Motor neuron (in vitro differentiated cells): ENCODE data around the gene HSD17B12. TPM values are rescaled to one million over a fixed set of nuclear protein-coding genes. Genes with fewer than 3 reads are reported as not detected.
A peak's percentile ranks its signal among the peaks of the same experiment; 100 is the strongest.
"Not testable (repeated sequence)": the region's sequence is repeated elsewhere in the genome, so short reads cannot be mapped to it uniquely, and the experiment has no call there.

Source experiments
- ATAC-seq, 8 experiments: fragments of 200-7000 bp; cut with Tn5 transposase; replicated peaks in 6 of 8; 2 replicates each; pipeline ENCODE4 v1.8.0; 2021; ENCODE audit warnings: mild to moderate bottlenecking in 8 of 8, moderate library complexity in 8 of 8
- H3K27ac ChIP-seq, 2 donors: fragments of 250-450 bp; sonication (Bioruptor Pico); 2 replicates each; pipeline ENCODE4 v1.9.0; 2021; ENCODE audit warnings: antibody characterized with exemption in 2 of 2, mild to moderate bottlenecking in 2 of 2, moderate library complexity in 1 of 2
- H3K4me1 ChIP-seq, 2 donors: fragments of 250-450 bp; sonication (Bioruptor Pico); replicated peaks in 1 of 2; 2 replicates each; pipeline ENCODE4 v1.6.1; 2021; ENCODE audit warnings: antibody characterized with exemption in 2 of 2, mild to moderate bottlenecking in 2 of 2, moderate library complexity in 1 of 2
- H3K4me3 ChIP-seq, 5 donors: fragments of 250-450 bp; sonication (Bioruptor Pico); 2 replicates each; pipeline ENCODE4 v1.9.0; 2021; ENCODE audit warnings: antibody characterized with exemption in 5 of 5, mild to moderate bottlenecking in 5 of 5, moderate library complexity in 4 of 5
- WGBS, 10 experiments: fragments of 450-650 bp; shearing (Covaris generic); methylation state at CpG; one replicate each; pipeline ENCODE4 v1.0.0; 2022; 5-methylcytosine and 5-hydroxymethylcytosine counted together
- in situ Hi-C, 9 experiments: fragments of 400-800 bp; cut with MboI; loops; one replicate each; pipeline ENCODE4 v1.15.0; 2021; ENCODE audit warnings: low sequenced_read_pairs in 9 of 9, low pct_unique_long_range_greater_than_20kb in 2 of 9; ENCODE audit not compliant: unreplicated experiment in 9 of 9
- total RNA-seq, 8 experiments: library from RNA; unstranded; fragments of 300-600 nt; gene quantifications; 2 replicates each; pipeline versions ENCODE4 v1.2.3 to v1.2.4, GENCODE V29; 2022

HSD17B12 gene
- total RNA-seq, 8 experiments from 2014 or later, result 20.3 to 104 (median 52.0) TPM

DNA sequence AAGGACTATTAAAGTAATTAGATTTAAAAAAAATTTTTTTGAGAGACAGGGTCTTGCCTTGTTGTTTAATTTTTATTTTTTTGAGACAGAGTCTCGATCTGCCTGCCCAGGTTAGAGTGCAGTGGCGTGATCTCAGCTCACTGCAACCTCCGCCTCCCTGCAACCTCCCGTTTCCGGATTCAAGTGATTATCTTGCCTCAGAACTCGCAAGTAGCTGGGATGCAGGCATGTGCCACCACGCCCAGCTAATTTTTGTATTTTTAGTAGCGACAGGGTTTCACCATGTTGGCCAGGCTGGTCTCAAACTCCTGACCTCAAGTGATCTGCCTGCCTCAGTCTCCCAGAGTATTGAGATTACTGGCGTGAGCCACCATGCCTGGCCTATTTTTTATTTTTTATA is 17.5 kb upstream of the HSD17B12 start:
- in situ Hi-C loops, H3K27ac ChIP-seq, H3K4me3 ChIP-seq, ATAC-seq, H3K4me1 ChIP-seq: not testable (repeated sequence)
- 33 to 100% (median 78%) methylated on average over 1 to 6 of the region's 9 CpGs; no CpG with 5 or more reads in 2 of the 10 experiments for WGBS, 10 experiments

- H3K4me1 ChIP-seq, result no peaks in the 10 kb centered on the region
- no peak overlapping the region for H3K27ac ChIP-seq
- in situ Hi-C loops, result no loop called here
- no peak for ATAC-seq
- 33 to 100% (median 80%) methylated on average over 1 of the region's 1 CpG; no CpG with 5 or more reads in 3 of the 10 experiments for WGBS, 10 experiments
- H3K4me3 ChIP-seq, result no peak overlapping the region
Observed at GRCh38 chr11:43664295-43664694, 16.2 kb upstream of the HSD17B12 start.

- in situ Hi-C loops, H3K4me1 ChIP-seq, ATAC-seq, H3K27ac ChIP-seq, H3K4me3 ChIP-seq: not testable (repeated sequence)
- WGBS, 10 experiments, result 61 to 100% (median 90%) methylated on average over 1 to 6 of the region's 6 CpGs
Observed at GRCh38 chr11:43671284-43671683, 9.3 kb upstream of the HSD17B12 start.

GRCh38 chr11:43674560-43674959 is 6.0 kb upstream of the HSD17B12 start:
- ATAC-seq, result peak in 3 of 8 experiments; percentile 83 to 98 (median 98)
- Histone ChIP-seq H3K27ac (no peak overlapping the region), H3K4me1 (no peaks in the 10 kb centered on the region), H3K4me3 (no peak overlapping the region)
- 0 to 88% (median 40%) methylated on average over 1 to 3 of the region's 3 CpGs for WGBS, 10 experiments
- in situ Hi-C loops, result no loop called here

DNA sequence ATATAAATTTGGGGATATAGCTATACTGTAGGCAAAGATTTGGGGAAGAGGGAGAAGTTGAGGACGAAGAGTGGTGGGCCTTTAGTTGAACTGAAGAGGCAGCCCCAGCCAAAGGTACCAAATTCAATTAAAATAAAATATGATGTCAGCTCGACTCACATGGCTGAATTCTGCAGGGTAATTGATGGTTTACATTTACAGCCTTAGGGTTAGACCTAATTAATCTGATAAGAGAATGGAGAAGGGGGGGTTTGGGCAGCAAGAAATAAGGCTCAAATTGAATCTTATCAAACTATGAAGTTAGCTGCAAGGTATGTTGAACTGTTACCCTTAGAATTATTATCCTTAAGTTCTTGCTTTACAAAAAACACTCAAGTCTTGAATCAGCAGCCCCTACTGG is 3.6 kb upstream of the HSD17B12 start:
- 19 to 87% (median 57%) methylated on average over 2 of the region's 2 CpGs; no CpG with 5 or more reads in 4 of the 10 experiments for WGBS, 10 experiments
- in situ Hi-C loops, result no loop called here
- Histone ChIP-seq H3K27ac (no peak overlapping the region), H3K4me3 (no peak overlapping the region), H3K4me1 (no peaks in the 10 kb centered on the region)
- ATAC-seq, result no peak

DNA sequence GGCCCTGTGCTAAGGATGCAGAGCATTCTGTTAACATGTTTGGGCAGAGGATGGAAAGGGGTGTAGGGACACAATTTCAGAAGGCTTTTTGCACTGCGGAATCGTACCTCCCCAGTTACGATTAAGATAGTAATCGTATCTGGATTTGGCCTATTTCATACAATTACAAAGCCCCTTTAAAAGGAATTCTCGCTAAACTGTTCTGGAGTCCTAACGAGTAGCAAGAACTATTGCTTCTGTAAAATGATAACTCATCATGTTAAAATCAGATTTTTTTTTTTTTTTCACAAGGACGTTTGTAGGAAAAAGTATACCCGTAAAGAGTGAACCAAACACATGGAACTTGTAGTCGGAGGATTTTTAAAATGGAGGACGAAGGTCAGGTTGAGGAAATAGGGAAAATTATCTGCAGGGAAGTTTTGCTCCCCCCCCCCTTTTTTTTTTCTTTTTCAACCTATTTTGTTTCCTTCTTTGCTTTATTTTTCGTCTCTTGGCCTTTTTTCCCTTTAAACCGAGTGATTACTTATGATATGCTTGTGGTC is 934 bp downstream of the HSD17B12 start:
- in situ Hi-C loops, result no loop called here
- Histone ChIP-seq H3K27ac (peak overlapping the region; percentile 70 to 84), H3K4me1 (peaks cover 0 to 4% of the 10 kb centered on the region in 2 donors), H3K4me3 (peak overlapping the region; percentile 37 to 49 (median 45))
- no peak for ATAC-seq
- WGBS, 10 experiments, result 0 to 24% (median 15%) methylated on average over 6 to 12 of the region's 12 CpGs

GRCh38 chr11:43682081-43682480 is 1.5 kb downstream of the HSD17B12 start:
- in situ Hi-C loops, H3K4me1 ChIP-seq, ATAC-seq, H3K27ac ChIP-seq: not testable (repeated sequence)
- H3K4me3 ChIP-seq, result peak overlapping the region; percentile 37 to 49 (median 45)
- WGBS, 10 experiments, result 20 to 91% (median 76%) methylated on average over 1 to 10 of the region's 11 CpGs; no CpG with 5 or more reads in 1 of the 10 experiments

DNA sequence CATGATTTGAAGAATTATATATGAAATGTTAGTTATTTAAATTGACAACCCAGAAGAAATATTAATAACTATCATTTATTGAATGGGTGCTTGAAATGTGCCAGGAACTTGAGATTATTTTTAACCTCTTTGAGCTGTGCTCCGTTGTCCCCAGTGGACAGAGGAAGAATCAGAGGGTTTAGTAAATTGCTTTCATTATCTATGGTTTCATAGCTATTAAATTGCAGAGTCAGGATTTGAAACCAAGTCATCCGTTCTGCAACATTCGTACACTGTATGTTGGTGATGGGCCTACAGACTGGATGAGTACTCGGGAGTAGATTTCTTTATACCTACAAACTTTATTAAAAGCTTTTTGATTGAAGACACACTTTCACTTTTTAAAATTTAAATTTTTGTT is 4.9 kb downstream of the HSD17B12 start:
- ATAC-seq, result no peak
- 69 to 100% (median 91%) methylated on average over 1 to 4 of the region's 4 CpGs; no CpG with 5 or more reads in 1 of the 10 experiments for WGBS, 10 experiments
- in situ Hi-C loops, result no loop called here
- no peak overlapping the region for H3K27ac ChIP-seq
- H3K4me1 ChIP-seq, result peaks cover 0 to 4% of the 10 kb centered on the region in 2 donors
- H3K4me3 ChIP-seq, result no peak overlapping the region

GRCh38 chr11:43686207-43686606 is 5.7 kb downstream of the HSD17B12 start:
- Histone ChIP-seq H3K4me1 (peaks cover 0 to 4% of the 10 kb centered on the region in 2 donors), H3K4me3 (no peak overlapping the region), H3K27ac (no peak overlapping the region)
- in situ Hi-C loops, result no loop called here
- WGBS, 10 experiments, result 0 to 100% (median 92%) methylated on average over 1 to 5 of the region's 5 CpGs
- no peak for ATAC-seq

GRCh38 chr11:43687120-43687791 is 6.7 kb downstream of the HSD17B12 start:
- 67 to 100% (median 94%) methylated on average over 1 to 3 of the region's 3 CpGs; no CpG with 5 or more reads in 2 of the 10 experiments for WGBS, 10 experiments
- H3K4me1 ChIP-seq, result peaks cover 0 to under 1% of the 10 kb centered on the region in 2 donors
- H3K27ac ChIP-seq, result no peak overlapping the region
- in situ Hi-C loops, result no loop called here
- no peak overlapping the region for H3K4me3 ChIP-seq
- peak in 2 of 8 experiments; percentile 53 to 85 for ATAC-seq

- H3K4me3 ChIP-seq, result no peak overlapping the region
- H3K4me1 ChIP-seq, result no peaks in the 10 kb centered on the region
- WGBS, 10 experiments, result 67 to 95% (median 85%) methylated on average over 2 to 4 of the region's 4 CpGs; no CpG with 5 or more reads in 2 of the 10 experiments
- in situ Hi-C loops, result no loop called here
- peak in 1 of 8 experiments; percentile 16 for ATAC-seq
- no peak overlapping the region for H3K27ac ChIP-seq
Observed at GRCh38 chr11:43688394-43688793, 7.9 kb downstream of the HSD17B12 start.

DNA sequence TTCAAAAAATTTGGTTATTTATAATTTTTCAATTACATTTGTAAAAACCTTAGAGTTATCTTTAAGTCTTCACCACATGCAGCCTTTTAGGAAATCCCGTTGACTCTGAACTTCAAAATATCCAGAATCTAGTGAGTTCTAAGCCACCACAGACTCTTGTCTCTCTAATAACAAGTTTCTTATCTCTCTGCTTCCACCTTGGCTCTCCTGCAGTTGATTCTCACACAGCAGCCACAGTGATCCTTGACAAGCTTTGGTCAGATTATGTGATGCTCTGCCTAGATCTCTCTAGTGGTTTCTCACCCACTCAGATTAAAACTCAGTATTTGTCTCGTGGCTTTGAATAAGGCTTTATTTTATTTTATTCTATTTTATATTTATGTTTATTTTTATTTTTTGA is 8.6 kb downstream of the HSD17B12 start:
- in situ Hi-C loops, result no loop called here
- no peak overlapping the region for H3K4me3 ChIP-seq
- 75 to 100% (median 92%) methylated on average over 2 of the region's 2 CpGs; no CpG with 5 or more reads in 1 of the 10 experiments for WGBS, 10 experiments
- H3K4me1 ChIP-seq, result no peaks in the 10 kb centered on the region
- ATAC-seq, result no peak
- no peak overlapping the region for H3K27ac ChIP-seq

DNA sequence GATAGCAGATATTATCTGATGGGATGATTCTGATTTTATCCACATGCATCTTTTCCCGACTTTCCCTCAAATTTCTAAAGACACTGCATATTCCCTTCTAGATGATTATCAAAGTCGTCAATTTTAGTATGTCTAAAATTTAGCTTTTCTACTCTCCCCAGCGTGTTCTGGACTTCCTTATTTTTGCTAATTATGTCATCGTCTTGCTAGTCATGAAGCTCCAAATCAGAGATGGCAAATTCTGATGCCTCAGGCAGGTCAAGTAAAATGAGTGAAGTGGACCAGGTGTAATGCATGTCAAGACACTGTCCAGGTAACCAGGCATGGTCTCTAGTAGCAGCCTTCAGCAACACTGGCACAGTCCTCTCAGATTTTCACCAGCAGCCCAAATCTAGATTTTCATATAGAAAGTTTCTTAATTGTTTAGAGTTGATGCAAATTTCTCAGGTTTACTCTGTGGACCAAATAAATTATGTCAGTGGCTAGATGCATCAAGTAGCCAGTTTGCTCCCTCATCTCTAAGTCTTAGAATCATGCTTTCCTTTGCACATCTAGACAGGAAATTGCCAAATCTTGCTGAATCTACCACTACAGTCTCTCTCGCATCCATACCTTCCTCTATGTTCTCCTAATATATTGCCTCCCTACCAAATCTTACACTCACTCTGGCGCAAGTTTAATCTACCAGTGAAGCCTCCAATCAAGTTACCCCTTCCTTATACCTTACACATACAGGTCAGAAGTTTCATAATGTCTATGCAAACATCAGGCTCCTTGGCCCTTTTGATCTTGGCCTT is 10.6 kb downstream of the HSD17B12 start:
- no peak overlapping the region for H3K4me3 ChIP-seq
- no peak overlapping the region for H3K27ac ChIP-seq
- in situ Hi-C loops, result no loop called here
- H3K4me1 ChIP-seq, result no peaks in the 10 kb centered on the region
- ATAC-seq, result no peak
- WGBS, 10 experiments, result 80 to 100% (median 97%) methylated on average over 1 to 6 of the region's 6 CpGs
